Skeletal muscle satellite cell (primary cell): ENCODE results near the gene PTTG1IP.
A peak's percentile ranks its signal among the peaks of the same experiment; 100 is the strongest.

Experiments
- H3K27me3 ChIP-seq: 2 replicates; pipeline ENCODE4 v1.7.0; 2013; ENCODE audit warnings: low read length; ENCODE audit not compliant: control insufficient read depth, insufficient read depth
- H3K36me3 ChIP-seq: 2 replicates; pipeline ENCODE4 v1.7.0; 2013; ENCODE audit warnings: mild to moderate bottlenecking, control low read depth, low read length; ENCODE audit not compliant: insufficient read depth
- H3K4me1 ChIP-seq: 2 replicates; pipeline ENCODE4 v1.7.0; 2013; ENCODE audit warnings: low read length; ENCODE audit not compliant: control insufficient read depth, insufficient read depth
- H3K4me2 ChIP-seq: 2 replicates; pipeline ENCODE4 v1.7.0; 2013; ENCODE audit warnings: mild to moderate bottlenecking, low read length
- H3K4me3 ChIP-seq: 2 replicates; pipeline ENCODE4 v1.7.0; 2013; ENCODE audit warnings: low read length
- H3K9ac ChIP-seq: 2 replicates; pipeline ENCODE4 v1.7.0; 2013; ENCODE audit warnings: mild to moderate bottlenecking, low read depth, low read length, moderate library complexity
- H3K9me3 ChIP-seq: replicated peaks from 2 replicates; pipeline ENCODE4 v1.7.0; 2013; ENCODE audit warnings: mild to moderate bottlenecking, control low read depth, low read length

The PTTG1IP gene

DNA sequence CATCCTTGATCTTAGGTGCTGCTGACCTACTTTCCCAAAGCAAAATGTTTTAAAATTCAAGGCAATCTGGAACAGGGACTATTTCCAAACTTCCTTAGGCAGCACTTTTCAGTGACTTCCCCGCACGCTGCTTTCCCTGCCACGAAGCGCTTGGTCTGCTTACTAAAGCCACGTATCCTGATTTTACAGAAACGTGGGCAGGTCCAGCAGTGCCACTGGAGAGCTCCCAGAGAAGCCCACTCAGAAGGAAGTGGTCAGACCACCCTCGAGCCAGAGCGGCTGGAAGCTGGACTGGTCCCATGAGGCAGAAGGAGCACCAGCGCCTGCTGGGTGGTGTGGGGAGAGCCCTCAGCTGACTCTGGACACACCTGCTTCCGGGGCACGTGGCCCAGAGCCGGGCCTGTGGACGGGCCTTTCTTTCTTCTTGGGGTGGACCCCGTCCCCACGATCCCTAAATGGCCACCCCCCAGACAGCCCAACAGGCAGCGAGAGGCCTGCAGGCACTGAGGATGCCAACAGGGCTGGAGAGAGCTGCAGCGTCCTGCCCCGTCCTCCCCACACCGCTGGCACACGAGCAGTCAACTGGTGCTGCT is 23.2 kb downstream of the PTTG1IP start:
- Histone ChIP-seq H3K9me3 (no peaks in the 10 kb centered on the region), H3K4me1 (peaks cover 25% of the 10 kb centered on the region), H3K27me3 (no peaks in the 10 kb centered on the region), H3K4me3 (no peak overlapping the region), H3K9ac (no peak overlapping the region), H3K4me2 (no peak overlapping the region), H3K36me3 (peaks cover 57% of the 10 kb centered on the region)

DNA sequence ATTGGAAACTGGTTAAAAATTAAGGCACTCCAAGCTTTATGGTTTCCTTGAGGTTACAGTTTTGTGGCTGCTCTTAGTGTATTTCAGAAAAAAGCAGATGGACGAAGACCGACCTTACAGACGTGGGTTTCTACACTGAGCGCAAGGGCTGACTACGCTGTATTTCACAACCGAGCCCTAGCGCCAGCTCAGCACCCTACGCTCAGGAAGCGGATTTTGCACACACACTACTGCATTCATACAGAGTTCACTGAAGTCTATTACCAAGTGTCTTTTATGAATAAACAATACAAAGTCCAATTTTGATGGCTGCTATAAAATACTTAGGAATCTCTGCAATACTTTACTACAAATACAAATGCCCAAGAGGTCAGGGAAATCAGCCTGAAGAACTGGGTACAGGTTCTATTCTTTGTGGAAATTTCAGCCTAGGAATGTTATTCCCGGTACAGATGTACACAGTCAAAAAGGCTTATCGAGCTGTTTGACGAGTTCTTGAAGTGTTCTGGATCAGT is 23.8 kb downstream of the PTTG1IP start:
- peaks cover 25% of the 10 kb centered on the region for H3K4me1 ChIP-seq
- no peak overlapping the region for H3K9ac ChIP-seq
- H3K27me3 ChIP-seq = no peaks in the 10 kb centered on the region
- H3K4me3 ChIP-seq = no peak overlapping the region
- peaks cover 50% of the 10 kb centered on the region for H3K36me3 ChIP-seq
- H3K4me2 ChIP-seq = no peak overlapping the region
- no peaks in the 10 kb centered on the region for H3K9me3 ChIP-seq

DNA sequence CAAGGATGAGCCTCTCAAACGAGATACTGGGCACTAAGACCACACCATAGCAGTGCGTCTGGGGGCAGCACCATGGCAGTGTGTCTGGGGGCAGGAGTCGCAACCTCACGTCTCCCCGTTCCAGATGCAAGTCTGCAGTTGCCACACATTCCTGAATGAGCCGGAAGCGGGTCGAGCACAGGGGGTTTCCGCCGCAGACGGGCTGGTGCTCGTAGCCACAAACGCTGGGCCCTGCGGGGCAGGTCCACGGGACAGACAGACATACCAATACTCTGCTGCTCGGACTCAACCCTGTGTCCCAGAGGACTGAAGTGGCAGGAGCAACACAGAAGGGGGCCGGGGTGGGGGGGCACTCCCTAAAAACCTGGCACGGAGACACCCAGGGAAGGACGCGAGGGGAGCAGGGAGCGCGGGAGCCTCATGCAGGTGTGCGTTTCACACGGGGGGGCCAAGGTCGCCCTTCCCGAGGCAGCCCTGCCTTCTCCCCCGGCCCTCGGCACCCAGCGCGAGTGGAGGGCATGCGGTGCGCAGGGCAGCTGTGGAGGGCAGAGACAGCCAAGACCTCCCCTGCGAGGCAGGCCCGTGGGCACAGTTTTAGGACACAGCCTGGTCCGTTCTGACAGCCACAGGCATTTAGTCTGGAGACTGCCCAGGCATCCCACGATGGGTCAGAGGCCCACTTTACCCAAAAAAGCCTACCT is 24.5 kb downstream of the PTTG1IP start:
- peaks cover 43% of the 10 kb centered on the region for H3K36me3 ChIP-seq
- H3K9ac ChIP-seq = no peak overlapping the region
- H3K9me3 ChIP-seq = no peaks in the 10 kb centered on the region
- H3K4me1 ChIP-seq = peaks cover 25% of the 10 kb centered on the region
- no peak overlapping the region for H3K4me2 ChIP-seq
- H3K27me3 ChIP-seq = peaks cover 6% of the 10 kb centered on the region
- H3K4me3 ChIP-seq = no peak overlapping the region

- Histone ChIP-seq H3K9ac (no peak overlapping the region), H3K4me1 (peaks cover 25% of the 10 kb centered on the region), H3K27me3 (peaks cover 14% of the 10 kb centered on the region), H3K9me3 (no peaks in the 10 kb centered on the region), H3K4me2 (no peak overlapping the region), H3K36me3 (peaks cover 32% of the 10 kb centered on the region), H3K4me3 (no peak overlapping the region)
These were observed 26.0 kb downstream of the PTTG1IP start for GRCh38 chr21:44847261-44848056.

- Histone ChIP-seq H3K9ac (peak overlapping the region; percentile 41), H3K4me1 (peaks cover 25% of the 10 kb centered on the region), H3K9me3 (no peaks in the 10 kb centered on the region), H3K36me3 (peaks cover 30% of the 10 kb centered on the region), H3K4me2 (peak overlapping the region; percentile 83), H3K27me3 (peaks cover 22% of the 10 kb centered on the region), H3K4me3 (no peak overlapping the region)
These were observed 26.8 kb downstream of the PTTG1IP start for GRCh38 chr21:44846485-44847260.

DNA sequence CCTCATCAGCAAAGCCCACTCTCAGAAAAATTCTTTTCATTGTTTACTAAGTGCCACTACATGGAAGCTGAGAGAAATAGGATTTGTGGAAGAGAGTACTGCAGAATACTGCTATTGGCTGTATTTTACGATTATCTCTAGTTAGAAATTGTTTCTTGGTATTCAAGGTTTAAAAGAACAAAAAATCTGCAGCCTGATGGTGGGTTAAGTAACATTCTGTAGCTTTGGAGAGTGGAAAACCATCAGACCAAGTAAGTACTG is 27.3 kb downstream of the PTTG1IP start:
- H3K36me3 ChIP-seq = peaks cover 27% of the 10 kb centered on the region
- H3K4me2 ChIP-seq = peak overlapping the region; percentile 83
- H3K9me3 ChIP-seq = no peaks in the 10 kb centered on the region
- peak overlapping the region; percentile 41 for H3K9ac ChIP-seq
- H3K4me1 ChIP-seq = peaks cover 25% of the 10 kb centered on the region
- H3K4me3 ChIP-seq = peak overlapping the region; percentile 64
- peaks cover 28% of the 10 kb centered on the region for H3K27me3 ChIP-seq

GRCh38 chr21:44845418-44846223 is 27.9 kb downstream of the PTTG1IP start:
- peak overlapping the region; percentile 83 for H3K4me2 ChIP-seq
- H3K9ac ChIP-seq = peak overlapping the region; percentile 41
- peaks cover 25% of the 10 kb centered on the region for H3K4me1 ChIP-seq
- peak overlapping the region; percentile 64 for H3K4me3 ChIP-seq
- H3K9me3 ChIP-seq = no peaks in the 10 kb centered on the region
- H3K36me3 ChIP-seq = peaks cover 21% of the 10 kb centered on the region
- peaks cover 32% of the 10 kb centered on the region for H3K27me3 ChIP-seq

DNA sequence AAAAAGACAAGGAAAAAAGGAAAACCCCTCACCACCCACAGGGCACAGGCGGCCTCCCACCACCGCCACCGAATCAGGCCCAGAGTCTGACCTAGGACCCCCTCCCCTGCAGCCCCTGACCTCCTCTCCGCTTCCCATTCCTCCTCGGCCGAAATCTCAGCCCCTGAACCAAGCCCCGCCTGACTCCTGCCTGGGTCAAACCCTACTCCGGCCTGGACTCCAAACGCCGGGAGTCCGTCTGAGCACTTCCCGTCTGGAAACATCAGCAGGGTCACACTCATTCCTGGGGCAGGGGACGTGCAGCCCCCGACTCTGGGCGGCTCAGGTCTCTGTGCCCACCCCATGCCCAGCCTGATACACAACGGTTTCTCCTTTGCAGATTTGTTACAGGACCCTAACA is 29.2 kb downstream of the PTTG1IP start:
- Histone ChIP-seq H3K9ac (no peak overlapping the region), H3K4me1 (peaks cover 25% of the 10 kb centered on the region), H3K9me3 (no peaks in the 10 kb centered on the region), H3K4me3 (no peak overlapping the region), H3K36me3 (peaks cover 8% of the 10 kb centered on the region), H3K4me2 (no peak overlapping the region), H3K27me3 (peaks cover 32% of the 10 kb centered on the region)

DNA sequence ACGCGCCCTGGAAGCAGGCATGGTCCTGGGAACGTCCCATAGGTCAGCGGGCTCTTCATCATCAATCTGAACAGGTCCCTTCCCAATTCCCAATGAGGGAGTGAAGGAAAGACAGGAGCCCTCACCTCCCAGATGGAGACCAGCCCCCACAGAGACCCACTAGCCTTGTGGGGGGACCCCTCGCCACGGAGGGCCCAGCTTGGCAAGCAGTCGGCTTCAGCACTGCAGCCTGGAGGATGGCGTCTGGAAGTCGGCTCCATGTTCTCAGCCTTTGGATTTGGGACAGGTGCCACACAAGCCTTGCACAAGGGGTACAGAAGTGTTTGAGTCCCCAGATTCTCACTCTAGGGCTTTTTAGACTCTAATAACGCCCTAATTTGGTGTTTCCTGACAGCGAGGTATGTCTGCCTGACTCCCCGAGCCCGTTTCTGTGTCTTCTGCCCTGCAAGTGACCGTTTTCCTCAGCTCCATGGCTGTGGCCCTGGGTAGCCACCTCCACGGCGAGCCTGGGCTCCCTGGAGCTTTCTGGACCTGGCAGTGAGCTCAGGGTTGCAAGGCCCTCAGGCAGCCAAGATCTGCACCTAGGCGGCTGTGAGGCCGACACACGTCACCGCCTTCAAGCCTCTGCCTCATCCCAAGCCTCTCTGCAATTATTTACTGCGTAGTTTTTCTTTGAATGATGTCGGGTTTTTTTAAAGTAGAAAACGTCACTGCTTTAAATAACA is 30.6 kb downstream of the PTTG1IP start:
- H3K27me3 ChIP-seq = peaks cover 32% of the 10 kb centered on the region

DNA sequence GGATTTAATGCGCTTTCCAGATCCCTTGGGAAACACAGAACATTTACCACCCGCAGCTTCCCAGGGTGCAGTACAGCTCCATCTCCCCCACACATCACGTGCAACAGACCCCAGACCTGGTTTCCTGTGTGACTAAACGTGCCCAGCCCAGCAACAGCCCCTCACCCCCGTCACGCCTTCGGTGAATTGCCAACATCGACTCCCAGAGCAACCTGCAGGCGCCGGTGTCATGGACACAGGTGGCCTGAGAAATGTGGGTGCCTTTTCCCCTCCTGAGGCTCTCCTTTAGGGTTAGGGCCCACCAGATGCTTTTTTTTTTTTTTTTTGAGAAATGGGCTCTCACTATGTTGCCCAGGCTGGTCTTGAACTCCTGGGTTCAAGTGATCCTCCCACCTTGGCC is 31.4 kb downstream of the PTTG1IP start:
- no peaks in the 10 kb centered on the region for H3K36me3 ChIP-seq
- peaks cover 36% of the 10 kb centered on the region for H3K27me3 ChIP-seq
- H3K9me3 ChIP-seq = no peaks in the 10 kb centered on the region
- peaks cover 24% of the 10 kb centered on the region for H3K4me1 ChIP-seq
- H3K4me2 ChIP-seq = no peak overlapping the region
- no peak overlapping the region for H3K4me3 ChIP-seq
- no peak overlapping the region for H3K9ac ChIP-seq

More for the DNA sequence above, 30.6 kb downstream of the PTTG1IP start:
- no peaks in the 10 kb centered on the region for H3K36me3 ChIP-seq
- H3K9me3 ChIP-seq = no peaks in the 10 kb centered on the region
- no peak overlapping the region for H3K9ac ChIP-seq
- no peak overlapping the region for H3K4me3 ChIP-seq
- peaks cover 25% of the 10 kb centered on the region for H3K4me1 ChIP-seq
- no peak overlapping the region for H3K4me2 ChIP-seq
